ENCODE results near the gene GATC.

GRCh38 chr12:120447992-120448391 is 1.7 kb downstream of the GATC start:
- TF ChIP-seq CTCF (IDR thresholded peaks at IDR 0.05) (no peak), EZH2 (IDR thresholded peaks at IDR 0.05; ENCODE audit: borderline replicate concordance, insufficient read depth, low read depth, low read length, poor library complexity, severe bottlenecking) (no peak)
